Fibroblast of skin of right biceps (primary cell): ENCODE results near the gene PRG2.
"Not testable (repeated sequence)": the region's sequence is repeated elsewhere in the genome, so short reads cannot be mapped to it uniquely, and the experiment has no call there.

Source experiments
- DNase-seq: peaks from one replicate; pipeline ENCODE4 v3.0.0-alpha.2; 2013

The PRG2 gene

DNA sequence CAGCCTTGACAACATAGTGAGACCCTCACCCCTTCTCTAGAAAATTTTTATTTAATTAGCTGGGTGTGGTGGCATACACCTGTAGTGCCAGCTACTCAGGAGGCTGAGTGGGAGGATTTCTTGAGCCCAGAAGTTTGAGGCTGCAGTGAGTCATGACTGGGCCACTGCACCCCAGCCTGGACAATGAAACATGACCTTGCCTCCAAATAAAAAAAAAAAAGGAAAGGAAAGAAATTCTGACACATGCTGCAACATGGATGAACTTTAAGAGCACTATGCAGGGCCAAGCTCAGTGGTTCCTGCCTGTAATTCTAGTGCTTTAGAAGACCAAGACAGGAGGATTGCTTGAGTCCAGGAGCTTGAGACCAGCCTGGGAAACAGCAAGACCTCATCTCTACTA lies 27.7 kb upstream of the PRG2 start:
- no peak for DNase-seq

DNA sequence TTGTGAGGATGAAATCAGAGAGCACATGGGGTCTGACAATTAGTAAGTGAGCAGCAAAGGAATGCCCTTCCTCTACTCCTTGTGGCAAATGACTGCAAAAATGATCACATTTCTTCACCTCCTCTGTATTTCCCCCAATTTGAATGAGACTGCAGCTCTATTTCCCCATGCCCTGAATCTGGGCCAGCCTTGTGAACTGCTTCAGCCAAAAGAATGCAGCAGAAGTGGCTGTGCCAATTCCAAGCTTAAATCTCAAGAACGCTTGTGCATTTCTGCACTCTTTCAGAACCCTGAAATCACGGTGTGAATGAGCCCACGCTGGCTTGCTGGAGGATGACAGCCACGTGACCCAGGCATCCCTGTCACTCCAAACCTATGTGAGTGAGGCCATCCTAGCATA lies 26.6 kb upstream of the PRG2 start:
- DNase-seq: peak; percentile 8

DNA sequence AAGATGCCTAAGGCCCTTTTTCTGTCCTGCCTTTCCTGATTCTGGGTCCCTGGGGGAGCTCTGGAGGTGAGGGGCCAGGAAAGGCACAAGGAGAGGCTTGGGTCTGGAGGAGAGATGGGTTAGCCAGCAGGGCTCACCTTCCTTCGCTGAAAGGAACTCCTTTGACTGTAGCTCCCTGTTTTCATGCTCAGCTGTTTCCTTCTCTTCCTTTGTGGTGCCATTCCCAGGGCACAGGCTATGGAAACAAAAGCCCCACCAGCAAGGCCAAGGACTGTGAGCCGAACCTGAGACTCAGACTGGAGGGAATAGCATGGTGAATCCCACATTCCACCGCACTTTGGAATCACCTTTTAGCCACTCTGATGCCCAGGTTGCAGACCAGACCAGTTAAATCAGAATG lies 26.0 kb upstream of the PRG2 start:
- DNase-seq: no peak

DNA sequence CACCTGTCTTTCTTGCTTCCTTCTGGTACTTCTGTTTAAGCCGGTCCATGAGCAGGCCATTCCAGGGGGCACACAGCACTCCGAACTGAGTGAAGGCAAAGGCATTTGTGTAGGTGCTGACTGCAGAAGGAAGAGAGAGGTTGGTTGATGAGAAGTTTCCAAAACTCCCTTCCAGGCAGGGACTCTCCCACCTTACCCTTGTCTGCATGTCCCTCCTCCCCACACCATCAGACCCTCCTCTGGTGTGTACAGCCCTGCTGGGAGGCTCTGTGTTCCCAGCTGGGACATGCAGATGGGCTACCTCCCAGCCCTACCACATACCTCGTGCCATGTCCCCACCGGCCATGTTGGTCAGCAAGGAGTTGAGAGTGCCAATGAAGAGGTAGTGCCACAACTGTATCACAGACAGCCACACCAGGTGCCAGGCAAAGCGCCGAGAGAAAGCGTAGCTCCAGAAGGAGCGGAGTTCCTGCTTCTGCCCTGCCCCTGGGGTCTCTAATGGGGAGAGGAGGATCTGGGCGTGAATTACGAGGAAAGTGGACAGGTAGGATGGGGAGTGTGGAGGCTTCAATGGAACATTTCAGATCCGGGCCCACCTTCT lies 24.3 kb upstream of the PRG2 start:
- no peak for DNase-seq

DNA sequence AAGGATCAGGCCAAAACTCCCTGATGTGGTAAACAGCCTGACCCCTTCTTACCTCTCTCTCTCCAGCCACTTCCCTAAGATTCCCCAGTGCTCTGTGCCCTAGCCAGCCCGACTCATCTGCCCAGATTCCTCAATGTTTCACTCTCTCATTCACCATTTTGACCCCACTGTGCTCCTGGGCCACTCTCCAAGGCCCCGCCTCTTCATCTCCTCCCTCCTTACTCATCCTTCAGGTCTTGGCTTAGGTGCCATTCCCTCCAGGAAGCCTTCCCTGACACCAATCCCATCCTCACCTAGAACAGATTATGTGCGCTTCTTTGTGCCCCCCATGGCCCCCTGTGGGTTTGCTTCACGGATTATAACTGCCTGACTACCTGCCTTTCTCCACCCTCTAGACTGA lies 23.2 kb upstream of the PRG2 start:
- no peak for DNase-seq

DNA sequence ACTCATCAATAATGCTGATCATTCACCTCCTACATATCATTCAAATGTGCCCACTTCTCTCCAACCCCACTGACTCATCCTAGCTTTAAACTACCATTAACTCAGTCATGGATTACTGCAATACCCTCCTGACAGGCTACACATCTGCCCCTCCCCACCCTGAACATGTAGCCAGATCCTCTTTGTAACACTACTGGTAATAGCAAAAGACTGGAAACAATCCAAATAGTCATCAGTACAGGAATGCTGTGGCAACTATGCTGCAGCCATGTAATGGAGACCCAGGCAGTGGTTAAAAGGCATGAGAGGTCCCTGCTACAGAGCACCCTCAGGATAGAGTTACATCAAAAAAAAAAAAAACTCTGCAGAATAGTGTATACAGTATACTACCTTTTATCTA lies 19.8 kb upstream of the PRG2 start:
- peak; percentile 86 for DNase-seq

DNA sequence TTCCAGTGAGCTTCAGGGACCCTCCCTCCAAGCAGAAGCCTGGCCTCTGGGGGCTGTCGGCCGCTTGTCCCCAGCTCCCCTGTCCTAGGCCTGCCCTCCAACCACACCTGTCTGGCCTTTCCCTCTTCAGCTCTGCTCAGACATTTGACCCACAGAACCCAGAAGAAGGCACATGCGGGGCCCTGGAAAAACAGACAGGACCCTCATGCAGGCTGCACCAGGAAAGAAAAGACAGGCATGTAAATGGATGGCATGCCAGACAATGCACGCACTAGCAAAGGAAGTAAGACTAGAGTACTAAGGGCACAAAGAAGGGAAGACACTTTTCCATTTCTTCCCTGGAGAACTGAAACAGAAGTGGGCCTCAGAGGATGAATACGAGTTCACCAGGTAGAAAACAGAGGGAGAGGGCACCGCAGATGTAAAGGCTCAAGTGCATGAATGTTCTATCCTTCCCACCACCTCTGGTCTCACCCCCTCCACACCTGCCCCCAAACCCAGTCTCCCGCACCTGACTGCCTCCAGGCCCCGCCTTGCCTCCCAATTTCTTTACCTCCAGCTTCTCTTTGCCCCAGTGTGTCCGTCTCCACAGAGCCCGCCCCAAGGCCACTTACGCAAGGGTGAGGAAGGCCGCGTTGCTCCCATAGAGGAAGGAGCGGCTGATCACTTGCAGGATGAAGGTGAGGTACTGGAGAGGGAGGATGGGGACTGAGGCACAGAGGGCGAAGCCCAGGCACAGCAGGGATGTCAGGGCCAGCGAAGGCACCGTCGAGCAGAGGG lies 19.1 kb upstream of the PRG2 start:
- no peak for DNase-seq

DNA sequence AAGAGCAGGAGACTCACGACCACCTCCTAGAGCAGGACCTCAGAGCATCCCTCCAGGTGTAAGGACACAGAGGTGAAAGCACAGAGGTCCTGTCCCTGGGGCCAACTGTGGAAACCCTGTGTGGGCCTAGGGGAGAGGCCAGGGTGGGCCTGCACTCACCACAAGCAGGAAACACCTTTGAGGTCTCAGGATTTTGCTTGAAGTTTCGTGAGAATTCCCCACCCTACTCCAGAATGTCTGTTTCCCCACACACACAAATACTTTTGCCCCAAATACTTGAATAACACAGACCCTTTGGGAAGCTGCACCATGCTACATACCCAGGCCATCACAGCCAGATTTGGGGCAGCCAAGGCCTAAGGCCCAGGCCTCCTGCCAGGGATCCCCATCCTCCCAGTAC lies 18.3 kb upstream of the PRG2 start:
- DNase-seq: no peak

DNA sequence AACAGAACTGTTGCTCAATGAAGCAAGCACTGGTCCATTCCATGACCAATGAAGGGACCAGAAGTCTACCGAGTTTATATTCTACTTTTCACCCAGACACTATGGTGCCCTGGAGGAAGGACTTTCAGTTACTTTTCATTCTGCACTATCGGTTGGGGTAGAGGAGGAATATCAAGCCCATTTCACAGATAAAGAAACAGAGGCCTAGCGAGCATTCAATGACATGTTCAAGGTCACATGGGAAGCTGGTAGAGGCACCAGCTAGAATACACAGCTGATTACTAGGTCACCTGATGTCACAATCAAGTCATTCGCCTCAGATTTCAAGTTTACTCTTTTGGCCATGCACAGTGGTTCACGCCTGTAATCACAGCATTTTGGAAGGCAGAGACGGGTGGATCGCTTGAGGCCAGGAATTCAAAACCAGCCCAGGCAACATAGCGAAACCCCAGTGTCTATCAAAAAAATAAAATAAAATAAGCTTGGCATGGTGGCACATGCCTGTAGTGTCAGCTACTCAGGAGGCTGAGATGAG lies 17.6 kb upstream of the PRG2 start:
- no peak for DNase-seq

DNA sequence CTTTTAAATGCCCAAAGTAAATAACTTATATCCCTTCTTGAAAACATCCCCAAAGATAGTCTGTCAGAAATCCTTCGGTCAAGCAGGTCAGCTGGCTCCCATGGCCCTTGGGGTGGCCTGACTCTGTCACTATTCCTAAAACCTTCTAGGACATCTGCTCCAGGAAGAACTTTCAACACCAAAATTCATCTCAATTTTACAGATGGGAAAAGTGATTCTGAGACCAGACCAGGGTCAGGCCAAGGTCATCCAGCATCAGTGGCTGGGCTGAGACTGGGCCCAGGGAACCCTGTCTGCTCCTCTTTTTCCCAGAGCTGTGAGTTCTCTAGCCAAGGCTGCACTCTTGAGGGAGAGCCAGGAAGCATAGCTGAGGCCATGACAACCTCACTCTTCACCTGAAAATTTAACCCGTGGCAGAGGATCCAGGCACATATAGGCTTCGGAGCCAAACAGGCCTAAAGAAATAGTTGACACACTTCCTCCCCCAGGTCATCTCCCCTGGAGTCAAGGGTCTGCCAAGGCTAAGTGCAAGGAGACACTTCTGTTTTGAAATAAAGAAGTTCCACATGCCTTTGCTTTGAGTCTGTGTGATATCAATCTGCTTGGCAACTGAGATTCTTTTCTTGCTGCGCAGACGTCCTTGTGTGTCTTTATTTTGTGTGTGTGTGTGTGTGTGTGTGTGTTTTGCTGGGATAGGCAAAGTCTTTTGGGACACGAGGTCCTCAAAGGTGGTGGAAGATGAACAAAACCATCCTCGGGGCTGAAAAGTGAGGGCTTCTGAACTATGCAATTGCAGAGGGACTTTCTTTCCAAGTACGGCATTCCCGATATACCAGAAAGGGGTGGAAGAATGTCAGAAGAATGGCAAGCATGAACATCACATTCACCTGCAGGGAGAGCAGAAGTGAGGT lies 16.8 kb upstream of the PRG2 start:
- no peak for DNase-seq

DNA sequence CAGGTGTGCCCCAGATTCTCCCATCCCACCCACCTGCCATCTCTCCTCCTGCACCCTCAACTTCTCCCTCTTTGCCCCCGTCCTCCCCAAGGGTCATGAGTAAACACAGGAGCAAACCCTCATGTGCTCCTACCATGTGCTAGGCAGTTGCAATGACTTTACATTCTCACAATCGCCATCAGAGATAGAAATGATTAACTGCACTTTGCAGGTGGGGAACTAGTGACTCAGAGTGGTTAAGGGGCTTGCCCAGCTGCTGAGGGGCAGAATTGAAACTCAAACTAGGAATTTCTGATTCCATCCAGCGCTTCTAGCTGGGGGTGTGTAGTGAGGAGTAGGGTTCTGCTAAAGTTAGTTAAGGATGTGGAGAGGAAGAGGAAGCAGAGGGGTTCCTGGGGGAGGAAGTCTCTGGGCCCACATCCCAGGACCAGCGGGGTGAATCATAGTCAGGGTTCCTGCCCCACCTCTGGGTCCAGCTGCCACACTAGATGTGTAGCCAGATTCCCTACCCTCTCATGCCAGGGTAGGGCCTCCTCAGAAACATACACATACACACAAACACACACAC lies 16.0 kb upstream of the PRG2 start:
- no peak for DNase-seq

DNA sequence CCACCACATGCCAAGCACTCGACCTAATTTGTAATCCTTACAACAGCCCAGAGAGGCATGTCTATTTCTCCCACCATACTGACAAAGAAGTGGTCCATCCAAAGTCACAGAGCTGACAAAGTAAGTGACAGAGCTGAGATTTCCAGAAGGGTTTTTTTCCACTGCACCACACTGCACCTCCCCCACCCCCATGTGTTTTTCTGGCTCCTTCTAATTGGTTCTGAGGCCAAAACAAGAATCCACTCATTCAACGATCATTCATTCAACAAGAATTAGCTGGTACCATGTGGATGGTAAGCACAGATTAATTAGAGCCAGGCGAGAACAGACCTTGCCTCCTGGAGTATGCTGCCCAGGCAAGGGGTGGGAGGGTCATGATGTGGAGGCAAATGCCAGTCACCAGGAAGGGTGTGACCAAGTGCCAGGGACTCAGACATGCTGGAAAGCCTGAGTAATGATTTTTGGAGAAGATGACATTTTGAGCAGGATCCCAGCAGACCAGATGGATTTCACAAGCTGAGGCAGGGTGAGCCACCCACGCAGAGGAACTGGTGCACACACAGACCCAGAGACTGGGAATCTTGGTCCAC lies 14.9 kb upstream of the PRG2 start:
- no peak for DNase-seq

DNA sequence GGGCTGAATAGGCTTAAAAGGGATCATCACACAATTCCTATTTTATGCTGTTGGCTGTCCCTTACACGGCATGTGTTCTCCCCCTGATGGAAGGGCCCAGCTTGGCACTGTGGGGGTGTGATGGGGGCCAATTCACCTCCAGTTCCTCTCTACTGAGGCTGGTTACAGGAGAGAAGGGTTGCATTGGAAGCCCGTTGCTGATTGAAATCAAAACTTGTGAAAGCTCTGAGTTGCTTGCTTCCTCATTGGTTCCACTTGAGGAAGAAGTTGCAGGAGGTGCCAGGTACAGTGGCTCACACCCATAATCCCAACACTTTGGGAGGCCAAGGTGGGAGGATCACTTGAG lies 13.3 kb upstream of the PRG2 start:
- DNase-seq: no peak

DNA sequence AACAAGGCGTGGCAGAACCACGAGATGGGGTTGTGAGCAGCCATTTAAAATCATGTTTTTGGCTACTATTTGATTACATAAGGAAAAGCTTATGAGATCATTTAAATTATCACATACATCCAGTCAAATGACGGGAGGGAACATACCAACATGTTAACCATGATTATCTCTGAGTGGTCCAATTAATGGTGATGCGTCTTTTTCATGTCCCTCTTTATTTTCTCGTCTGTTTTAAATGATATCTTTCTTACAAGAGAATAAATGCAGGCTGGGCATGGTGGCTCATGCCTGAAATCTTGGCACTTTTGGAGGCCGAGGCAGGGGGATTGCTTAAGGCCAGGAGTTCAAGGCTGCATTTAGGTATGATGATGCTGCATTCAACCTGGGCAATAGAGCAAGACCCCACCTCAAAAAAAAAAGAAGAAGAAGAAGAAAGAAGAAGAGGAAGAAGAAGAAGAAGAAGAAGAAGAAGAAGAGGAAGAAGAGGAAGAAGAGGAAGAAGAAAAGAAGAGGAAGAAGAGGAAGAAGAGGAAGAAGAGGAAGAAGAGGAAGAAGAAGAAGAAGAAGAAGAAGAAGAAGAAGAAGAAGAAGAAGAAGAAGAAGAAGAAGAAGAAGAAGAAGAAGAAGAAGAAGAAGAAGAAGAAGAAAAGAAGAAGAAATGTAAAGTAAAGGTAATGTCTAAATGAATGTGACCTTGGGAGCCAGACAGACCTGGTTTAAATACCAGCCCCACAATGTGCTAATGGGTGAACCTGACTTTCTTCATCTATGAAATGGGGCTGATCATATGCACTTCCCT lies 12.8 kb upstream of the PRG2 start:
- DNase-seq: not testable (repeated sequence)

DNA sequence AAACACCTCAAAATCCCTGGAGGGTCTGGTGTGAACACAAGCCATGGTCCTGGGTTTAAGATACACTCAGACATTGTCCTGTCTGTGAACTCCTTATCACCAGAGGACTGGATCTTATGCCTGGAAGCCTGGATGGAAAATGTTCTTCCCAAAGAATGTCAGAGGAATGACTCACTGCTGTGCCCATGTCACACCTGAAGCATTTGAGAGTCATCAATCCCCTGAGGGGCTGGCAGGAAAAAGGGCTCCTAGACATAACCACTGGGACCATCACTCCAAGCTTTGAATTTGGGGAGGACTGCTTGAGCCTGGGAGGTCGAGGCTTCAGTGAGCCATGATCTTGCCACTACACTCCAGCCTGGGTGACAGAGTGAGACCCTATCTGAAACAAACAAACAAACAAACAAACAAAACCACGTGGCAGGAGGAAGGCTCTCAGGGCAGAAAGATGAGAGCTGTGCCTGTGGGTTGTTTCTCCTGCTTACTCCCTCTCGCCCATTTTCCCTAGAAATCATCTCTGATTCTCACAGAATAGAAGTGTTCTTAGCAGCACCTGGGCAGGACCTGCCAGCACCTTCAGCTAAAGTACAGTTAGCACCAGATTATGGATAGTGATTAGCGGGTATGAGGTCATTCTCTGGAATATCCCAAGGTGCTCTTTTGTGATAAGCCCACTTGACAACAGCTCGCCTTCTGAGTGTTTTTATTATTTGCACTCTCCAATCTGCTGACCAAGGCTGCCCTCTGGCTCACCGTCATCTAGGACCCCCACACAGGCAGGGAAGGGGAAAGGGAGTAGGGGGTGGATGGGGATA lies 11.9 kb upstream of the PRG2 start:
- DNase-seq: peak; percentile 23

DNA sequence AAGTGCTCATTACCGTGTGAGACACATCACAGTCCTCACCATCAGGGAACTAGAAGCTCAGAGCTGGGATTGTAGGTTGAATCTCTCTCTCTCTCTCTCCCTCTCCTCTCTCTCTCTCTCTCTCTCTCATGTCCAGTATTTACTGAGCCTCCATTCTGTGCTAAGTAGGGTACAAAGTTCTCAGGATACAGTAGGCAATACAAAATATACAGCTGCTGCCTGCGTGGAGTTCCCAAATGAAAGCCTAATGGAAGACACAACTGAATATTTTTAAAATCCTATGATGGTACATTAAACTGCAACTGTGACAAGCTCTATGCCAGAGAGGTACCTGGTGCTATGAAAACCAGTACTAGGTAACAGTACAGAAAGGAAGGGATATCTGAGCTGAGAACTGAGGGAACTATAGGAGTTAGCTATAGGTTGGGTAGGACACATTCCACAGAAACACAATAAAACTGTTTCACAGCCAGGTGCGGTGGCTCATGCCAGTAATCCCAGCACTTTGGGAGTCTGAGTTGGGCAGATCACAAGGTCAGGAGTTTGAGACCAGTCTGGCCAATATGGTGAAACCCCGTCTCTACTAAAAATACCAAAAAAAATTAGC lies 9.6 kb upstream of the PRG2 start:
- no peak for DNase-seq

DNA sequence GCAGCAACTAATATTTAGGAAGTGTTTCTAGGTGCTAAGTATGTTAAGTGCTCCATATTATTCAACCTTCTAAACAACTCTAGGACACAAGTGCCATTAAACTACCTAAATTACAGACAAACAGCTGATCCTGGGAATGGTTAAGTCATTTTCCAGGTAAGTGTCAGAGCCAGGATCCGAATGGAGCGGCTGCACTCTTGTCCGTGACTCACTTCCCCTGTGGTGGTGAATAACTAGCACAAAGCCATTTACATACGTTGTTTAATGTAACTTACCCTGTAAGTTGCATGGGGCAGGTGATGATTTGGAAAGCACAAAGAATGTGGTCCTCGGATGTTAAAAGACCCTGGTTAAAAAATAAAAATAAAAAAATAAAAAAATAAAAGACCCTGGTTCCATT lies 8.8 kb upstream of the PRG2 start:
- DNase-seq: no peak

DNA sequence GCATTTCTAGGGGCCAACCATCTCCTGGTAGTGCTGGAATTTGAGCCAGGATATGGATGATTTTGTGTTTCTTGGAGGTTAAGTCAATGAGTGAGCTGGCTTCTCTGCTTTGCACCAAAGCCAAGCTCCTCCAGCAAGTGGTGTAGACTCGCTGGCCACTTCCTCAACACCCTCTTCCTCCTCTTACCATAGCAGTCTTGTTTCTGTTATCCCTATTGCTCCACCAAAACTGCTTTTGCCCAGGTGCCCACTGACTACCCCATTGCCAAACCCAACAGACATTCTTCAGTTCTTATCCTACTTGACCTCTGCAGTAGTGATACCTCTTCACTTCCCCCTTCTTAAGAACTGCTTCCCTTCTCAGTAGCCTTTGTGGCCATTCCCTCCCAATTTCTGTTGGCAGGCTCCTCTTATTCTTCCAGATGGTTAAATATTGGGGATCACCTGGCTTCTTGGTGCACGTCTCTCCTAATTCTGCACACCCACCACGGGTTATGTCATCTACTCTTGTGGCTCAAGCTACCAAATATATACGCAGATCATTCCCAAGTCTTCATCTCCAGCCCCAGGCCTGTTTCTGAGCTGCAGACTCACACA lies 7.0 kb upstream of the PRG2 start:
- DNase-seq: no peak

DNA sequence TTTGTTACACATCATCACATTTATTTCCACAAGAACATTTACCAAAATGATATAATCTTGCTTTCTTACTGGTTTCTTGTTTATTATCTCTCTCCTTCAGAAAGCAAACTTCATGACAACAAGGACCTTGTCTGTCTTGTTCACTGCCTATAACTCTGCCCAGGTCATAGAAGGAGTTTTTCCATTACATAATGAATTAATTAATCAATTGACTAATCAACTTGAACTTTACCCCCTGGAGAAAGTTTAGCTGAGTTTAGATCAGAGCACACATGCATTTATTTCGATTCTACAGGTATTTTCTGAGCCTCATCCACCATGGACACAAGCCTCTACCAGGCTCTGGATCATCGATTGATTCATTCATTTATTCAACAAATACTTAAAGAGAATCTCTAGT lies 6.3 kb upstream of the PRG2 start:
- DNase-seq: no peak

DNA sequence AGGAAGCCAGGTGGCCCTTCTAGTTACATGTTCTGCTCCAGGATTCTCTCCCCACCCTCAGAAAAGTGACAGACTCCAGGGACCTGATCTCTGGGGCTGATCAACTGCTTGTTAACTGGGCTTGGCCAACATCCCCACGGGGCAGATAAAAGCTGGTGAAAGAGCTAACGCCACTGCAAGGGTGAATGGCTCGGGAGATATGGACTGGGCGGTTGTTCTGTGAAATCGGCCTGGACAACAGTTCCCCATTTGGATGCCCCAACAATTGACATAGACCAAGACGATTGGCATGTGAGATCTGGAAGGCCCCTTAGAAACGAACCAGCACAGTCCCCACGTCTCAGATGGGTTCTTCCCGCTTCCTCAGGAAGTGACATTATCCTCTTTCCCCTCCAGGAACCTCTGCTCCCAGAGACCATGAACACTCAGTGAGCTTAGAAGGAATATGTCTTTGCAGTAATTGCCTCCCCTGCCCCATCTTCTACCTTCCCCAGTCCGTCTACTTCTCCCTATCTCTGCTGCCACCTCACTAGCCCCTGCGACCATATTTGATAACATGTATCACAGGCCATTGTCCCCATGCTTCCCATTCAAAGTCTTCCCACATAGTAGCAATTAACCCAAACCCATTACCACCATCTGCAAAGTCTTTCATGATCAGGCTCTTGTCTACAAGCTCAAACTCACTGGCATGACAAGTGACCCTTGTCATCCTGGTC lies 5.6 kb upstream of the PRG2 start:
- no peak for DNase-seq
